ENCODE results near the gene TGFB2. TPM values are rescaled to one million over a fixed set of nuclear protein-coding genes. Genes with fewer than 3 reads are reported as not detected.

TGFB2 gene
- total RNA-seq, 1 experiment from 2014 or later, result not detected

DNA sequence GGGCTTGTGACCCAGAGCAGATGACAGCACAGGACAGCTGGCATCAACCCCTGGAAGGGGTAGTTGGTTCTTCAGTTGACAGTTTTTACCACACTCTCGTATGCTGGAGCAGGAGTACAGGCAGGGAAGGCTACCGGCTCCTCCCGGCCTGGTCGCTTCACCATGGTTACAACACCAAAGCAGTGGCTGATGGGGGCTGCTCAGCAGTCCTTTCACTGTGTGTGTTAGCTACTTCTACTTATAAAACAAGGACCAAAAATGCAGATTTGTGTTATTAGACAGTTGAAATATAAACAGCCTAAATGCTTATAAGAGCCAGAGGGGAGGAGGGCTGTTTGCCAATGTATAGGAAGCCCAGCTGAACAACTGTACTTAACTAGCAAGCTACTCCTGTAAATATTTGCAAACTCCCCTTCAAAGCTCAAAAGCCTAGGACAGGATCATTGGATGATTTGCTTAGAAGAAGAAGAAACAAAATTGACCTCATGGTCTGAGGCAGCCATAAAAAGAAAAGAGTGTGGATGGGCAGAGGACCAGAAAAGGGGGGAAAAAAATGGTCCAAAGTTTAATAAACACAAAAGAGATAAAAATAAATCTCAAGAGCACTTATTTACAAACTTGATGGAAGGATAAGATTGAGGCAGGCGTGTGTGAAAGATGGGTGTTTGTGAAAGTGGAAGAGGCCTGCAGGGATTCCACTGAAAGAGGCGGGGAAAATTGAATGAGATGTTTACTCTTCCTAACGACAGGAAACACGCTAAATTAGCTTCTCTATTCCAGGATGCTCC lies 57.1 kb downstream of the TGFB2 start:
- Mint-ChIP-seq H3K36me3 (ENCODE audit: insufficient read depth in 1 of 3, low read depth in 3 of 3) (no peaks in the 10 kb centered on the region), H3K4me3 (no peak overlapping the region), H3K4me1 (peaks cover 8 to 15% of the 10 kb centered on the region in 2 experiments), H3K9me3 (no peaks in the 10 kb centered on the region; a peak in 1 of 5 replicates), H3K27ac (peak overlapping the region in 1 of 3 experiments; percentile 8; a peak in 1 of 7 replicates), H3K27me3 (ENCODE audit: low read depth) (peaks cover 1% of the 10 kb centered on the region)
- Histone ChIP-seq H2BK15ac (ENCODE audit: low read depth, low read length) (no peak overlapping the region), H2BK120ac (ENCODE audit: low read depth, low read length, poor library complexity, severe bottlenecking) (no peak overlapping the region), H3K4me2 (ENCODE audit: insufficient read depth, insufficient read length, low read length) (no peak overlapping the region), H3K23ac (ENCODE audit: insufficient read length, low read depth, low read length) (no peak overlapping the region), H4K91ac (ENCODE audit: insufficient read length, low read depth, low read length) (no peak overlapping the region), H4K5ac (ENCODE audit: insufficient read length, low read depth, low read length) (no peak overlapping the region), H3K56ac (ENCODE audit: insufficient read length, low read depth, low read length) (no peak overlapping the region), H4K8ac (replicated peaks; ENCODE audit: insufficient read length, low read depth, low read length) (no peak overlapping the region), H3K27ac (ENCODE audit: insufficient read length, low read depth, low read length) (no peak overlapping the region), H2BK5ac (ENCODE audit: insufficient read length, low read length) (no peak overlapping the region), H3K23me2 (ENCODE audit: insufficient read length, low read depth, low read length, poor library complexity, severe bottlenecking) (no peaks in the 10 kb centered on the region), H3K9ac (ENCODE audit: extremely low read depth, insufficient read length, low read length) (no peak overlapping the region), H3T11ph (ENCODE audit: low read length) (no peak overlapping the region), H3K9me3 (ENCODE audit: control insufficient read depth, low read depth, low read length) (no peaks in the 10 kb centered on the region), H3K79me2 (ENCODE audit: insufficient read depth, low read length) (no peaks in the 10 kb centered on the region), H2BK12ac (ENCODE audit: insufficient read length, low read depth, low read length) (no peak overlapping the region), H3K14ac (ENCODE audit: insufficient read depth, low read length) (no peak overlapping the region), H3K79me1 (ENCODE audit: insufficient read depth, low read depth, low read length, poor library complexity, severe bottlenecking) (no peaks in the 10 kb centered on the region), H2AK5ac (ENCODE audit: insufficient read length, low read length) (no peak overlapping the region), H4K20me1 (ENCODE audit: control insufficient read depth, insufficient read depth, insufficient read length) (no peaks in the 10 kb centered on the region), H2AFZ (ENCODE audit: low read length) (no peak overlapping the region), H3K4me1 (ENCODE audit: insufficient read depth, low read length) (peaks cover 6% of the 10 kb centered on the region), H3K27me3 (ENCODE audit: insufficient read depth, low read length) (no peaks in the 10 kb centered on the region), H2BK20ac (ENCODE audit: low read depth, low read length, poor library complexity, severe bottlenecking) (no peak overlapping the region), H3K4ac (ENCODE audit: low read depth, low read length) (no peak overlapping the region), H3K18ac (ENCODE audit: insufficient read length, low read depth, low read length) (no peak overlapping the region)
- peak; percentile 28 for DNase-seq
- TF ChIP-seq, protein P1, sequence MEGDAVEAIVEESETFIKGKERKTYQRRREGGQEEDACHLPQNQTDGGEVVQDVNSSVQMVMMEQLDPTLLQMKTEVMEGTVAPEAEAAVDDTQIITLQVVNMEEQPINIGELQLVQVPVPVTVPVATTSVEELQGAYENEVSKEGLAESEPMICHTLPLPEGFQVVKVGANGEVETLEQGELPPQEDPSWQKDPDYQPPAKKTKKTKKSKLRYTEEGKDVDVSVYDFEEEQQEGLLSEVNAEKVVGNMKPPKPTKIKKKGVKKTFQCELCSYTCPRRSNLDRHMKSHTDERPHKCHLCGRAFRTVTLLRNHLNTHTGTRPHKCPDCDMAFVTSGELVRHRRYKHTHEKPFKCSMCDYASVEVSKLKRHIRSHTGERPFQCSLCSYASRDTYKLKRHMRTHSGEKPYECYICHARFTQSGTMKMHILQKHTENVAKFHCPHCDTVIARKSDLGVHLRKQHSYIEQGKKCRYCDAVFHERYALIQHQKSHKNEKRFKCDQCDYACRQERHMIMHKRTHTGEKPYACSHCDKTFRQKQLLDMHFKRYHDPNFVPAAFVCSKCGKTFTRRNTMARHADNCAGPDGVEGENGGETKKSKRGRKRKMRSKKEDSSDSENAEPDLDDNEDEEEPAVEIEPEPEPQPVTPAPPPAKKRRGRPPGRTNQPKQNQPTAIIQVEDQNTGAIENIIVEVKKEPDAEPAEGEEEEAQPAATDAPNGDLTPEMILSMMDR (conservative IDR thresholded peaks at IDR 0.05), result no peak
- WGBS (ENCODE audit: extremely low coverage, insufficient read length, low lambda C conversion rate), result no CpG with 5 or more reads among the region's 8 CpGs
